Vagina (tissue), 2 donors: Measurements from ENCODE around the gene CYP26B1.

Experiments
- CTCF ChIP-seq, 3 experiments: fragments of 450-650 bp in 2 of 3; fragments of 200-600 bp in 1 of 3; sonication (generic) in 1 of 3; IDR thresholded peaks; one replicate each; pipeline ENCODE4 v1.5.1; 2017 to 2019; ENCODE audit warnings: antibody characterized with exemption in 3 of 3, mild to moderate bottlenecking in 2 of 3, moderate library complexity in 2 of 3
- POLR2A ChIP-seq, 2 donors: fragments of 450-650 bp; IDR thresholded peaks; one replicate each; pipeline ENCODE4 v1.6.1; 2017; ENCODE audit warnings: antibody characterized with exemption in 2 of 2, mild to moderate bottlenecking in 2 of 2, moderate library complexity in 2 of 2
- POLR2AphosphoS5 ChIP-seq, 2 donors: sonication (generic); formaldehyde crosslinking; IDR thresholded peaks; one replicate each; pipeline ENCODE4 v1.9.0; 2017; ENCODE audit warnings: antibody characterized with exemption in 2 of 2, mild to moderate bottlenecking in 2 of 2, low read depth in 1 of 2; ENCODE audit not compliant: insufficient read depth in 1 of 2

GRCh38 chr2:72175636-72176035, 28.0 kb upstream of the CYP26B1 start:
- TF ChIP-seq POLR2AphosphoS5 (IDR thresholded peaks at IDR 0.05; ENCODE audit: insufficient read depth in 1 of 2, low read depth in 1 of 2) (no peak), CTCF (IDR thresholded peaks at IDR 0.05) (no peak), POLR2A (IDR thresholded peaks at IDR 0.05) (no peak)
